Epithelial cell of prostate (primary cell): ENCODE measurements around the gene ZFP92.

ENCODE experiments used
- DNase-seq: peaks from one replicate; pipeline ENCODE4 v3.0.0-alpha.2; 2011; ENCODE audit warnings: low read depth, low spot score
- H3K27ac ChIP-seq: fragments of 450-650 bp; 2 replicates; pipeline ENCODE4 v1.5.1; 2017; ENCODE audit warnings: mild to moderate bottlenecking

ZFP92 gene

GRCh38 chrX:153433781-153434285, 22.6 kb downstream of the ZFP92 start:
- no peak for DNase-seq
- H3K27ac ChIP-seq: no peak overlapping the region

- DNase-seq: no peak
- H3K27ac ChIP-seq: no peak overlapping the region
Measured at GRCh38 chrX:153434801-153435200, 23.5 kb downstream of the ZFP92 start.

GRCh38 chrX:153435845-153436244, 24.6 kb downstream of the ZFP92 start:
- H3K27ac ChIP-seq: no peak overlapping the region
- no peak for DNase-seq

- no peak overlapping the region for H3K27ac ChIP-seq
- no peak for DNase-seq
Measured at GRCh38 chrX:153438532-153438931, 27.3 kb downstream of the ZFP92 start.

- H3K27ac ChIP-seq: no peak overlapping the region
Measured at GRCh38 chrX:153439977-153440376, 28.7 kb downstream of the ZFP92 start.

GRCh38 chrX:153440556-153441135, 29.4 kb downstream of the ZFP92 start:
- DNase-seq: peak; percentile 14
- no peak overlapping the region for H3K27ac ChIP-seq

More at GRCh38 chrX:153439977-153440376, 28.7 kb downstream of the ZFP92 start:
- DNase-seq: no peak

GRCh38 chrX:153441296-153441695, 30.0 kb downstream of the ZFP92 start:
- H3K27ac ChIP-seq: peak overlapping the region; percentile 63
- DNase-seq: no peak

- peak overlapping the region; percentile 63 for H3K27ac ChIP-seq
- DNase-seq: peak; percentile 48
Measured at GRCh38 chrX:153441981-153442380, 30.7 kb downstream of the ZFP92 start.

- no peak for DNase-seq
- H3K27ac ChIP-seq: peak overlapping the region; percentile 63
Measured at GRCh38 chrX:153442463-153442862, 31.2 kb downstream of the ZFP92 start.

- no peak overlapping the region for H3K27ac ChIP-seq
- no peak for DNase-seq
Measured at GRCh38 chrX:153443476-153444332, 32.4 kb downstream of the ZFP92 start.

GRCh38 chrX:153444333-153445011, 33.2 kb downstream of the ZFP92 start:
- no peak overlapping the region for H3K27ac ChIP-seq
- DNase-seq: no peak

GRCh38 chrX:153445106-153445855, 34.0 kb downstream of the ZFP92 start:
- H3K27ac ChIP-seq: no peak overlapping the region
- no peak for DNase-seq

- H3K27ac ChIP-seq: no peak within 1 kb of the TSS
- no peak for DNase-seq
Measured at GRCh38 chrX:153445856-153446635, 34.8 kb downstream of the ZFP92 start, which contains the start of gene TREX2. TREX2 (minus strand) TSS chrX:153446056; CDS start chrX:153445430, 626 bp downstream.

- no peak for DNase-seq
- no peak overlapping the region for H3K27ac ChIP-seq
Measured at GRCh38 chrX:153446636-153446936, 35.3 kb downstream of the ZFP92 start.

GRCh38 chrX:153446950-153447580, 35.8 kb downstream of the ZFP92 start:
- DNase-seq: no peak
- H3K27ac ChIP-seq: no peak overlapping the region

- DNase-seq: no peak
- no peak overlapping the region for H3K27ac ChIP-seq
Measured at GRCh38 chrX:153447581-153447960, 36.3 kb downstream of the ZFP92 start.

- H3K27ac ChIP-seq: no peak overlapping the region
- no peak for DNase-seq
Measured at GRCh38 chrX:153448556-153449367, 37.5 kb downstream of the ZFP92 start.

- no peak overlapping the region for H3K27ac ChIP-seq
Measured at GRCh38 chrX:153449368-153450113, 38.3 kb downstream of the ZFP92 start.

More at GRCh38 chrX:153449368-153450113, 38.3 kb downstream of the ZFP92 start:
- DNase-seq: no peak
